Measurements from ENCODE around the gene RIBC1.

DNA sequence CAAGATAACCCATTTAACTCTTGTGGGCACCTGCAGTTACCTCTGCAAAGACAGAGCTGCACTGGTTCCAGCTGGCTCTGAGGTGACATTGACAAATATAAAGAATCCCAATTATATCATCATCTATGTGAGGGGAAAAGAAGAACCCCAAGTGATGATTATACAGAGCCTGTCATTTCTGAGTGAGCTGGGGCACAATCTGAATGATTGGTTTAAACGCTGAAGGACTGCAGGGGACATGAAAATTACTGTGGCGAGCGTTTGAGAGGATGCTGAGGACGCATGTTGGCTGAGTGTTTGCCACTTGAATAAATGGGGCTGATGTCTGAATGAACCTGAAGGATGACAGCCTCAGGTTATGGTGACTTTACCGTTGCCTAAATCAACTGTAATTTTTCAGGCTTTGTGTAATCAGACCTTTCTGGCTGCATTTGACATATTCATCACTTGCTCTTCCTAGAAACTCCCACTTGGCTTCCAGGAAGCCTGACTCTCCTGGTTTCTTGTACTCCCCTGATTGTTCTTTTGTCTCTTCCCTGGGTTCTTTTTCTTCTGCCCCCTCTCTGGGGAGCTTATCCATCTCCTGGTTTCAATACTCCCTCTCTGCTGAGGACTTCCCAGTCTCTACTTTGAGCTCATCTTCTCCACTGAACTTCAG lies 15.6 kb downstream of the RIBC1 start:
- TF ChIP-seq POLR2A (IDR thresholded peaks at IDR 0.05; ENCODE audit: low read length): no peak
- no peak for TF ChIP-seq GATA1 (IDR thresholded peaks at IDR 0.05; ENCODE audit: low read depth, low read length)
